Trophoblast cell (in vitro differentiated cells and primary cell): Measurements from ENCODE around the gene ARRDC5.

Experiments used
- DNase-seq, 2 donors: peaks; one replicate each; pipeline ENCODE4 v3.0.0-alpha.2; 2016
- H2AFZ ChIP-seq: 2 replicates; pipeline ENCODE4 v1.6.1; 2013; ENCODE audit warnings: low read length, moderate library complexity, mild to moderate bottlenecking; ENCODE audit not compliant: insufficient read depth, poor library complexity
- H2AK5ac ChIP-seq: 2 replicates; pipeline ENCODE4 v1.6.1; 2013; ENCODE audit warnings: mild to moderate bottlenecking, low read length
- H2BK120ac ChIP-seq: 2 replicates; pipeline ENCODE4 v1.6.1; 2013; ENCODE audit warnings: low read length, mild to moderate bottlenecking, moderate library complexity; ENCODE audit not compliant: insufficient read depth, poor library complexity
- H2BK12ac ChIP-seq: 2 replicates; pipeline ENCODE4 v1.6.1; 2013; ENCODE audit warnings: mild to moderate bottlenecking, low read length, moderate library complexity
- H2BK5ac ChIP-seq: 2 replicates; pipeline ENCODE4 v1.6.1; 2013; ENCODE audit warnings: low read length, low read depth, moderate library complexity, mild to moderate bottlenecking; ENCODE audit not compliant: poor library complexity
- H3K14ac ChIP-seq: 2 replicates; pipeline ENCODE4 v1.6.1; 2013; ENCODE audit warnings: mild to moderate bottlenecking, low read length
- H3K18ac ChIP-seq: 2 replicates; pipeline ENCODE4 v1.6.1; 2013; ENCODE audit warnings: mild to moderate bottlenecking, low read length
- H3K23ac ChIP-seq: 2 replicates; pipeline ENCODE4 v1.6.1; 2013; ENCODE audit warnings: low read length
- H3K27ac ChIP-seq: 2 replicates; pipeline ENCODE4 v1.5.1; 2013; ENCODE audit warnings: low read depth, mild to moderate bottlenecking, inconsistent platforms, low read length, moderate library complexity
- H3K27me3 ChIP-seq: 2 replicates; pipeline ENCODE4 v1.6.1; 2013; ENCODE audit warnings: inconsistent platforms, mild to moderate bottlenecking, low read length, moderate library complexity; ENCODE audit not compliant: insufficient read depth
- H3K36me3 ChIP-seq, 2 experiments: 1 replicate in 1 of 2; 2 replicates in 1 of 2; pipeline ENCODE4 v1.6.1; 2013; ENCODE audit warnings: low read length in 2 of 2, mild to moderate bottlenecking in 2 of 2, moderate library complexity in 1 of 2; ENCODE audit not compliant: insufficient read depth in 2 of 2, control insufficient read depth in 1 of 2
- H3K4ac ChIP-seq: 2 replicates; pipeline ENCODE4 v1.6.1; 2013; ENCODE audit warnings: low read depth, mild to moderate bottlenecking, low read length, moderate library complexity
- H3K4me1 ChIP-seq, 2 experiments: 1 replicate in 1 of 2; 2 replicates in 1 of 2; pipeline ENCODE4 v1.6.1; 2013; ENCODE audit warnings: low read length in 2 of 2, mild to moderate bottlenecking in 2 of 2, moderate library complexity in 1 of 2; ENCODE audit not compliant: insufficient read depth in 2 of 2, control insufficient read depth in 1 of 2
- H3K4me2 ChIP-seq: 2 replicates; pipeline ENCODE4 v1.6.1; 2013; ENCODE audit warnings: inconsistent platforms, mild to moderate bottlenecking, low read length, moderate library complexity
- H3K4me3 ChIP-seq: 2 replicates; pipeline ENCODE4 v1.5.1; 2013; ENCODE audit warnings: mild to moderate bottlenecking, low read depth, low read length, inconsistent platforms
- H3K79me1 ChIP-seq: one replicate; pipeline ENCODE4 v1.6.1; 2013; ENCODE audit warnings: low read length
- H3K79me2 ChIP-seq: 2 replicates; pipeline ENCODE4 v1.6.1; 2013; ENCODE audit warnings: low read length, mild to moderate bottlenecking; ENCODE audit not compliant: control insufficient read depth, insufficient read depth, poor library complexity
- H3K9ac ChIP-seq: 2 replicates; pipeline ENCODE4 v1.6.1; 2013; ENCODE audit warnings: mild to moderate bottlenecking, low read length
- H3K9me3 ChIP-seq: 2 replicates; pipeline ENCODE4 v1.6.1; 2013; ENCODE audit warnings: low read depth, mild to moderate bottlenecking, control low read depth, inconsistent platforms, low read length; ENCODE audit not compliant: insufficient read depth
- H4K12ac ChIP-seq: 2 replicates; pipeline ENCODE4 v1.6.1; 2013; ENCODE audit warnings: low read depth, mild to moderate bottlenecking, low read length, moderate library complexity
- H4K8ac ChIP-seq: 2 replicates; pipeline ENCODE4 v1.6.1; 2013; ENCODE audit warnings: low read depth, mild to moderate bottlenecking, low read length, moderate library complexity
- H4K91ac ChIP-seq: one replicate; pipeline ENCODE4 v1.6.1; 2013; ENCODE audit warnings: low read depth, mild to moderate bottlenecking, low read length, moderate library complexity
- WGBS: extraction: QIAGEN DNeasy Blood & Tissue Kit; methylation state at CpG from one replicate; pipeline ENCODE4 v1.1.7; 2013; ENCODE audit warnings: missing lambda C conversion rate; ENCODE audit not compliant: insufficient read length, insufficient coverage; ENCODE audit errors: extremely low coverage; 5-methylcytosine and 5-hydroxymethylcytosine counted together

Gene ARRDC5

DNA sequence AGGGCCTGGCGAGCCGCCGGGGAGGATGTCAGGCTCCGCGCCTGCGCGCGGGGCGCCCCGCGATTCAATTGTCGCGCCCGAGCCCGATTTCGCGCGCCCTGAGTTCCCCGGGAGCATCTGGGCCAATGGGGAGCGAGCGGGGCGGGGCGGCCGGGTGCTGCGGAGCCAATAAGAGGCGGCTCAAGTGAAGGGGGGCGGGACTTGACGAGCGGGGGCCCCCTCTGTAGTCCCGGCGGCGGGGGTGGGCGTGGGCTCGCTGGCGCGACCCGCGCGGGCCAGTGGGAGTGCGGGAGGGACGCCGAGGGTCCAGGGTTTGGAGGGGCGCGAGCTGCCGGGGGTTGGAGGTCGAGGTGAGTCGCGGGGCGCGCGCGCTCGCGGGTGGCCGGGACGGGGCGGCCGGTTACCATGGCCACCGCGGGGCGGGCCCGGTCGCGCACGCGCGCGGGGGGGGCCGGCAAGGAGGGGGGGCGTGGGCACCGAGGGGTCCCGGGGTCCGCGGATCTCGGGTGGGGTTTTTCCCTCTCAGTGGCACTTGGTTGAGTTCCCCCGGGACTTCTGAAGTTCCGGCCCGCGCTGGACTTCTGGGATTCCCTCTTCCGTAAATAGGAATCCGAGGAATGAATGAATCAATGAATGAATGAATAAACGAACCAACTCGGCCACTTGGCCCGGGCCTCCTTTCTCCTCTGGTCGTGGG lies 7.3 kb upstream of the ARRDC5 start:
- peak overlapping the region; percentile 87 for H3K9ac ChIP-seq
- H3K14ac ChIP-seq, result peak overlapping the region; percentile 86
- H4K91ac ChIP-seq, result peak overlapping the region; percentile 79
- no peak overlapping the region for H4K12ac ChIP-seq
- H2BK120ac ChIP-seq, result peak overlapping the region; percentile 55
- H3K27me3 ChIP-seq, result no peaks in the 10 kb centered on the region
- no peak overlapping the region for H2BK12ac ChIP-seq
- H3K23ac ChIP-seq, result no peak overlapping the region
- H3K79me2 ChIP-seq, result peaks cover 4% of the 10 kb centered on the region
- H3K4ac ChIP-seq, result peak overlapping the region; percentile 66
- peak overlapping the region; percentile 59 for H3K18ac ChIP-seq
- peak overlapping the region; percentile 69 for H4K8ac ChIP-seq
- H3K79me1 ChIP-seq, result peaks cover 7% of the 10 kb centered on the region
- peak overlapping the region; percentile 94 for H3K4me3 ChIP-seq
- peaks cover 15 to 17% of the 10 kb centered on the region in 2 experiments for H3K4me1 ChIP-seq
- DNase-seq, result peak; percentile 57 to 73
- peak overlapping the region; percentile 67 for H2AFZ ChIP-seq
- H3K36me3 ChIP-seq, result peaks cover 14 to 15% of the 10 kb centered on the region in 2 experiments
- no CpG with 5 or more reads among the region's 85 CpGs for WGBS
- peak overlapping the region; percentile 95 for H3K4me2 ChIP-seq
- H2BK5ac ChIP-seq, result peak overlapping the region; percentile 69
- H3K27ac ChIP-seq, result peak overlapping the region; percentile 9
- no peak overlapping the region for H2AK5ac ChIP-seq
- peaks cover 1% of the 10 kb centered on the region for H3K9me3 ChIP-seq

- no peaks in the 10 kb centered on the region for H3K9me3 ChIP-seq
- H4K12ac ChIP-seq, result peak within 1 kb of the TSS; percentile 64
- H3K4me1 ChIP-seq, result peaks cover 11 to 13% of the 10 kb centered on the region in 2 experiments
- peak within 1 kb of the TSS; percentile 55 for H2BK120ac ChIP-seq
- H2BK5ac ChIP-seq, result peak within 1 kb of the TSS; percentile 69
- DNase-seq, result no peak
- H3K4me2 ChIP-seq, result peak within 1 kb of the TSS; percentile 95
- H4K91ac ChIP-seq, result peak within 1 kb of the TSS; percentile 79
- H3K18ac ChIP-seq, result peak within 1 kb of the TSS; percentile 73
- peak within 1 kb of the TSS; percentile 87 for H3K9ac ChIP-seq
- peak within 1 kb of the TSS; percentile 66 for H3K4ac ChIP-seq
- peaks cover 9 to 13% of the 10 kb centered on the region in 2 experiments for H3K36me3 ChIP-seq
- peak within 1 kb of the TSS; percentile 94 for H3K4me3 ChIP-seq
- H2AFZ ChIP-seq, result peak within 1 kb of the TSS; percentile 97
- no peaks in the 10 kb centered on the region for H3K27me3 ChIP-seq
- H3K79me1 ChIP-seq, result peaks cover 7% of the 10 kb centered on the region
- no peak within 1 kb of the TSS for H2AK5ac ChIP-seq
- H3K79me2 ChIP-seq, result peaks cover 4% of the 10 kb centered on the region
- H3K23ac ChIP-seq, result no peak within 1 kb of the TSS
- H4K8ac ChIP-seq, result peak within 1 kb of the TSS; percentile 72
- peak within 1 kb of the TSS; percentile 9 for H3K27ac ChIP-seq
- H2BK12ac ChIP-seq, result no peak within 1 kb of the TSS
- WGBS, result no CpG with 5 or more reads among the region's 89 CpGs
- peak within 1 kb of the TSS; percentile 86 for H3K14ac ChIP-seq
Measured at GRCh38 chr19:4909156-4909896, 6.6 kb upstream of the ARRDC5 start, which contains the start of gene UHRF1. Gene UHRF1, plus strand, starts transcription at chr19:4909501. Its CDS starts 1,385 bp downstream, at chr19:4910886.

- H2BK120ac ChIP-seq, result no peak overlapping the region
- no peak overlapping the region for H2BK5ac ChIP-seq
- H4K8ac ChIP-seq, result no peak overlapping the region
Measured at GRCh38 chr19:4908781-4909155, 6.1 kb upstream of the ARRDC5 start.

DNA sequence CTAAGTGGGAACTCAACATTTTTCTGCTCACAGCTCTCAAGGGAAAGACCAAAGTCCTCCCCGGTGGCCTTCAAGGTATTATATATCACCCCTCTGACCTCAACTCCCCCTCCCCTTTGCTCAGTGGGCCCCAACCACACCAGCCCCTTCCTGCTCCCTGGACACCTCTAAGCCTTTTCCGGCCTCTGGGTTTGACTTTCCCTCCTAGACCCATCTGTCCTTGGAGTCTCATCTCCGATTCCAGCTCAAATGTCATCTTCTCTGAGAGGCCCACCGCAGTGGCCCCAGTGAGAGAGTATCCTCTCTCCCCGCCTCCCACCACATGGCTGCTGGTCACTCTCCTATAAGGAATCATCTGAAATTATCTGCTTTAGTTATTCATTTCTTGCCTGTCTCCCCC lies 5.7 kb upstream of the ARRDC5 start:
- Histone ChIP-seq H2AFZ (no peak overlapping the region), H3K4ac (no peak overlapping the region), H3K4me1 (peaks cover 11 to 13% of the 10 kb centered on the region in 2 experiments), H3K9ac (no peak overlapping the region), H3K4me2 (no peak overlapping the region), H3K23ac (no peak overlapping the region), H3K79me1 (peaks cover 7% of the 10 kb centered on the region), H3K27me3 (no peaks in the 10 kb centered on the region), H3K18ac (no peak overlapping the region), H2BK5ac (no peak overlapping the region), H3K9me3 (no peaks in the 10 kb centered on the region), H2BK120ac (no peak overlapping the region), H4K91ac (no peak overlapping the region), H3K36me3 (peaks cover 7 to 9% of the 10 kb centered on the region in 2 experiments), H3K79me2 (peaks cover 4% of the 10 kb centered on the region), H3K27ac (no peak overlapping the region), H4K12ac (no peak overlapping the region), H3K4me3 (no peak overlapping the region), H2AK5ac (no peak overlapping the region), H3K14ac (no peak overlapping the region), H4K8ac (no peak overlapping the region), H2BK12ac (no peak overlapping the region)
- DNase-seq, result no peak
- WGBS, result no CpG with 5 or more reads among the region's 5 CpGs

More at GRCh38 chr19:4908781-4909155, 6.1 kb upstream of the ARRDC5 start:
- no peak for DNase-seq
- H2AK5ac ChIP-seq, result no peak overlapping the region
- no CpG with 5 or more reads among the region's 15 CpGs for WGBS
- no peak overlapping the region for H4K91ac ChIP-seq
- no peaks in the 10 kb centered on the region for H3K27me3 ChIP-seq
- H3K4me3 ChIP-seq, result no peak overlapping the region
- H2AFZ ChIP-seq, result no peak overlapping the region
- no peak overlapping the region for H3K14ac ChIP-seq
- peaks cover 11 to 13% of the 10 kb centered on the region in 2 experiments for H3K4me1 ChIP-seq
- no peak overlapping the region for H3K23ac ChIP-seq
- peaks cover 4% of the 10 kb centered on the region for H3K79me2 ChIP-seq
- no peak overlapping the region for H2BK12ac ChIP-seq
- H3K18ac ChIP-seq, result no peak overlapping the region
- peaks cover 7% of the 10 kb centered on the region for H3K79me1 ChIP-seq
- no peak overlapping the region for H4K12ac ChIP-seq
- no peak overlapping the region for H3K27ac ChIP-seq
- no peak overlapping the region for H3K4ac ChIP-seq
- peaks cover 7 to 10% of the 10 kb centered on the region in 2 experiments for H3K36me3 ChIP-seq
- H3K9ac ChIP-seq, result no peak overlapping the region
- H3K4me2 ChIP-seq, result peak overlapping the region; percentile 95
- H3K9me3 ChIP-seq, result no peaks in the 10 kb centered on the region
